T-helper 2 cell treated with Interferon-gamma antibody and Interleukin-4, amounts not matched to agents 100 ng/mL and 5 ng/mL, for 36 hours (primary cell): ENCODE results near the gene MEA1. TPM values are rescaled to one million over a fixed set of nuclear protein-coding genes. Genes with fewer than 3 reads are reported as not detected.

Source experiments
- intact Hi-C: fragments of 100-400 bp; cut with micrococcal nuclease; formaldehyde crosslinking; loops from one replicate; pipeline ENCODE4 v1.15.1; 2023
- total RNA-seq: library from RNA; stranded (reverse); gene quantifications from 2 replicates; pipeline ENCODE4 v1.2.3, GENCODE V29; 2022

Gene MEA1
- total RNA-seq, 1 donor from 2014 or later: 65.6 TPM

- intact Hi-C loops: no loop called here
These were observed 27.0 kb upstream of the MEA1 start for GRCh38 chr6:43040542-43041257.

GRCh38 chr6:43038727-43039126 is 25.0 kb upstream of the MEA1 start:
- intact Hi-C loops: no loop called here

- intact Hi-C loops: no loop called here
These were observed 24.0 kb upstream of the MEA1 start for GRCh38 chr6:43037706-43038105.

GRCh38 chr6:43037197-43037596 is 23.5 kb upstream of the MEA1 start:
- intact Hi-C loops: no loop called here

GRCh38 chr6:43036712-43037111 is 23.0 kb upstream of the MEA1 start:
- intact Hi-C loops: no loop called here

- intact Hi-C loops: no loop called here
These were observed 21.9 kb upstream of the MEA1 start for GRCh38 chr6:43035495-43036194.

- intact Hi-C loops: no loop called here
These were observed 20.4 kb upstream of the MEA1 start for GRCh38 chr6:43034190-43034525.

GRCh38 chr6:43033496-43034189 is 19.9 kb upstream of the MEA1 start:
- intact Hi-C loops: no loop called here

- intact Hi-C loops: no loop called here
These were observed 18.6 kb upstream of the MEA1 start for GRCh38 chr6:43032326-43032725.

- intact Hi-C loops: no loop called here
These were observed 15.4 kb upstream of the MEA1 start for GRCh38 chr6:43029120-43029519.

GRCh38 chr6:43026365-43026764 is 12.6 kb upstream of the MEA1 start:
- intact Hi-C loops: no loop called here

- intact Hi-C loops: no loop called here
These were observed 10.7 kb upstream of the MEA1 start for GRCh38 chr6:43024436-43024835.

GRCh38 chr6:43021270-43022047 is 7.7 kb upstream of the MEA1 start, which contains the start of gene RRP36:
RRP36 (plus strand) TSS chr6:43021623; CDS start chr6:43021655, 32 bp downstream.
- intact Hi-C loops: loop anchor here (1.0 kb wide), 1 partner anchor 7 kb away; the partner anchor contains the start of gene KLHDC3

GRCh38 chr6:43020847-43021246 is 7.1 kb upstream of the MEA1 start:
- intact Hi-C loops: no loop called here

- intact Hi-C loops: no loop called here
These were observed 6.4 kb upstream of the MEA1 start for GRCh38 chr6:43020052-43020705.

GRCh38 chr6:43019152-43019551 is 5.4 kb upstream of the MEA1 start:
- intact Hi-C loops: no loop called here

GRCh38 chr6:43016943-43017334 is 3.2 kb upstream of the MEA1 start:
- intact Hi-C loops: no loop called here

GRCh38 chr6:43016176-43016942 is 2.6 kb upstream of the MEA1 start:
- intact Hi-C loops: no loop called here

- intact Hi-C loops: loop anchor here (1.0 to 5.0 kb wide), 9 partner anchors 8 to 503 kb away; partner anchors contain the start of genes CNPY3, CUL7, KLC4 and MRPL2
These were observed 726 bp upstream of the MEA1 start for GRCh38 chr6:43014434-43014909.
